HG02623 (cell line): Measurements from ENCODE around the gene PCTP.

Source experiments
- ATAC-seq: cut with Tn5 transposase; IDR thresholded peaks from one replicate; pipeline ENCODE4 v1.9.1; 2021; ENCODE audit warnings: moderate library complexity; ENCODE audit not compliant: unreplicated experiment

Gene PCTP

DNA sequence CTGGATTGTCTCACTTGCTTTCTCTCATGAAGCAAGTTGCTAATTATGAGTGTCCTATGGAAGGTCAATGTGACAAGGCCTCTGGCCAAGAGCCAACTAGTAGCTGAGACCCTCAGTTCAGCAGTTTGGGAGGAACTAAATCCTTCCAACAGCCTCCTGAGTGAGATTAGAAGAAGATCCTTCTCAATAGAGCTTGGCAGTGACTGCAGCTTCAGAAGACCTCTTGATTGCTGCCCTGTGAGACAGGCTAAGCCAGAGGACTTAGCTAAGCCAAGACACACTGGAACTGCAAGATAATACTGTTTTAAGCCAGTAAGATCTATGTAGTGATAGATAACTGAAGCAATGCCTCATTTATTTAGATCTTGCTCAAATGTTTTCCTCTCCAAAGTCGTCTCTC lies 34.3 kb downstream of the PCTP start:
- no peak for ATAC-seq

GRCh38 chr17:55793272-55793671 lies 42.4 kb downstream of the PCTP start:
- ATAC-seq, result no peak

GRCh38 chr17:55794725-55795482 lies 44.1 kb downstream of the PCTP start:
- ATAC-seq, result no peak

- no peak for ATAC-seq
Observed at GRCh38 chr17:55806745-55807495, 56.1 kb downstream of the PCTP start.

DNA sequence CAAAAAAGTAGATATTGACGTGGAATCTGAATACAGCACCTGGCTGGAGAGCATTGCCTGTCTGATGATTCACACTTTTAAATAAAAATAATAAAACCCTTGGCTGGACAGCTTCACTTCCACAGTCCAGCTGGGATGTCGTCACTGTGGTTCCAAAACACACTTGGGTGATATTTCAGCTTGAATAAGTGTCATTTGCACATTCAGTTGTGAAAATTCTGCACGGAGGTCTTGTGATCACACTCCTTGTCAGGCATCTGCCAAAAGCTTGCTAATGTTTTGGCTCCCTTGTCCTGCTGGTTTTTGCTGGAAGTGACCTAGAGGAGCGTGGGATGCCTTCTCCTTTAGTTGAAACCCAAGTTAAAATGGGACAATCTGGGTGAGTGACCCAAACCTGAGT lies 60.7 kb downstream of the PCTP start:
- no peak for ATAC-seq

DNA sequence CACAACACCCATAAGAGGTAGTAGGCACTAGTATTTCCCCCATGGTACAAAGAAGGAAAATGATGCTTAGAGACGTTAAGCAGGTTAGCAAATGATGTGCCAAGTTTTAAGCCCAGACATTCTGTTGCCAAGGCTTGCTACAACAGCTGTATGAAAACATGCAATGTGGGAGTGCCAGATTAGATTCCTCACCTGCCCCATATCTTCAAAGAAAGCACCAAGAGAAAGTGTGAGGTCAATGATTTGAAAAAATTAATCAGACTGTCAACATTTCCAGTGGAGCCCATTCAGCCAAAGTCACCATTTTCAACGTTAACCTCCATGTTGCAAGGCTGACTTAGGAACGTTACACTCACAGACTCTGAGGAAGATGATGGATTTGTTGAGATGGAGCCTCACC lies 61.5 kb downstream of the PCTP start:
- no peak for ATAC-seq

- no peak for ATAC-seq
Observed at GRCh38 chr17:55813944-55814343, 63.1 kb downstream of the PCTP start.

DNA sequence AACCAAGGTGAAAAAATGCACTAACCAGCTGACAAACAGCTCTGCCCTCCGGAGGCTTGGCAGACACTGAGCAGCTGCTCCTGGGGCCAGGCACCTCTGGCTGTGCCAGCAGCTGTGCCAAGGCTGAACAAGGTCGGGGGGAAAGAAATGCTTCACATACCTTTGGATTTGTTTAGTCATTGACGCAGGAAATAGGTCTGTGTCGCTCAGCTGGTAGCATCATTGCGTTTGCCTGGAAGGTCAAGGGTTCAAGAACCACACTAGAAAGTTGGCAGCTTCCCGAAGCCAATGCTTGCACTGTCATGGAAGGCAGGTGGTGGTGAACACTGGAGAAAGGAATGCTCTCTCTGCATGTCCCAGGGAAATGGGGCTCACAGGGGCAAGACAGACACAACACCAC lies 63.5 kb downstream of the PCTP start:
- no peak for ATAC-seq

- no peak for ATAC-seq
Observed at GRCh38 chr17:55816532-55817396, 65.9 kb downstream of the PCTP start.

GRCh38 chr17:55817397-55817709 lies 66.5 kb downstream of the PCTP start:
- no peak for ATAC-seq

GRCh38 chr17:55818026-55818425 lies 67.2 kb downstream of the PCTP start:
- no peak for ATAC-seq

DNA sequence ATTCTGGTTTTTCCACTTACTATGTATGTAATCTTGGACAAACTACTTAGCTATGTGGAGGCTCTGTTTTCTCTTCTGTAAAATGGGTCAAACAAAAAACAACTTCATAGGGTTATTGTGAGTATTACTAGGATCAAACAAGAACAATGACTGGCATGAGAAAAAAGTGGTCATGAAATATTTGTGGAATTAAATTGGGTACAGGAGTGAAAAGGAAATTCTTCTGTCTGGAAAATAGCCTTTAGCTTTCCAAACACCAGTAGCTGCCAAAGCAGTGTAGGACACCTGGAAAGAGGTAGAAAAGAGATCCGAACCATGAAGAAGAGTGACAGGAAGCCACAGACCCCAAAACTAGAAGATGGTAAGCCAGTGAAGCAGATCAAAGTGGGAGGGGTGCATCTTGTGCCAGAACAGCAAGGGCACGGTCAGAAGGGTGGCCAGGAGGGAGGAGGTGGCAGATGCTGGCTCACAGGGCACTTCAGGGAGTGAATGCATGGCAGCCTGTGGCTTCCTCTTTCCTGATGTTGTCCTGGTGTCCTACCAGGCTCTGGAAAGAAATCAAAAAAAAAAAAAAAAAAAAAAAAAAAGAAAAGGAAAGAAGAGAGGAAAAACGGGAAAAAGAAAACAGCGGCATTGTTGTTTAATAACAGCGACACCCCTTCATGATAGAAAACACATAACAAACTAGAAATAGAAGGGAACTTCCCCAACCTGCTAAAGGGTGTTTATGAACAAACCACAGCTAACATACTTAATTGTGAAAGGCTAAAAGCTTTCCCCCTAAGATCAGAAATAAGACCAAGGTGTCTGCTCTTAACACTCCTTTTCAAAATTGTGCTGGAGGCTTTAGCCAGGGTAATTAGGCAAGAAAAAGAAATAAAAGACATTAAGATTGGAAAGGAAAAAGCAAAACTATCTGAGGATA lies 67.9 kb downstream of the PCTP start:
- no peak for ATAC-seq

- ATAC-seq, result no peak
Observed at GRCh38 chr17:55820675-55821074, 69.8 kb downstream of the PCTP start.

- ATAC-seq, result no peak
Observed at GRCh38 chr17:55822028-55822427, 71.2 kb downstream of the PCTP start.

- ATAC-seq, result no peak
Observed at GRCh38 chr17:55825213-55825612, 74.4 kb downstream of the PCTP start.
